ENCODE data around the gene TGIF1.

The TGIF1 gene

DNA sequence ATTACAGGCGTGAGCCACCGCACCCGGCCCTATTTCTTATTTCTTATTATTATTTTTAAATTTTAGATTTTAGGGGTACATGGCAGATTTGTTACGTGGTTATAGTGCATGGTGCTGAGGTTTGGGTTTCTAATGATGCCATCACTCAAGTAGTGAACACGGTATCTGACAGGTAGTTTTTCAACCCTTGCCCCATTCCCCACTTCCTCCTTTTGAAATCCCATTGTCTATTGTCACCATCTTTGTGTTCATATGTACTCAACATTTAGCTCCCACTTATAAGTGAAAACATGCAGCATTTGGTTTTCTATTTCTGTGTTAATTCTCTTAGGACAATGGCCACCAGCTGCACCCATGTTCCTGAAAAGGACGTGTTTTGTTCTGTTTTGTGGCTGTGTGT lies 39.5 kb downstream of the TGIF1 start:
- DNase-seq: no peak

DNA sequence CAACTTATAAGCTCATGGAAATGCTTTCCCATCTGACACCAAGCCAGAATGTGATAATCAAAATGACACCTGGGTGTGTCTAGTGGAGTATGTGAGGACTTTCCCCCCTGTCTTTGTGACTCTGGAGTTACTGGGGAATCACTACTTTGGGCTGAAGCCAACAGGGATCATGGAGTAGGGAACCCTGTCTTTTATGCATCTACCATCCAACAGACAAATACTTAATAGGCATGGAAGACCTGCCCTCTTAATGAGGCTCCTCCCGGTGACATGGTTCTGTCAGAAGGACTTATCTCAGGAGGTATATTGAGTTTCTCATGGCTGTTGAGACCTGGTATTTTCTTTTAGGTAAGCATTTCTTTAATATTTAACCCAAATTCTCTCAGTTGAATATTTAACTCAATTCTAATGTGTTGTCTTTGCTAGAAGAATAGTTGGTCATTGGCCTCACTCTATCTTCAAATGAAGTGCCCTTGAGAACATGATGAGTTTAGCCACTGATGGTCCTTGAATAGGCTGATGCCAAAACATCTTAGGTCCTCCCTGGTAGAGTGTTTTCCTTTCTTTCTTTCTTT lies 42.1 kb downstream of the TGIF1 start:
- DNase-seq: peak; percentile 77

- DNase-seq: peak; percentile 83
These were observed 42.7 kb downstream of the TGIF1 start for GRCh38 chr18:3492721-3493120.

- DNase-seq: no peak
These were observed 43.7 kb downstream of the TGIF1 start for GRCh38 chr18:3493501-3494244.

GRCh38 chr18:3494245-3494526 lies 44.2 kb downstream of the TGIF1 start:
- no peak for DNase-seq

DNA sequence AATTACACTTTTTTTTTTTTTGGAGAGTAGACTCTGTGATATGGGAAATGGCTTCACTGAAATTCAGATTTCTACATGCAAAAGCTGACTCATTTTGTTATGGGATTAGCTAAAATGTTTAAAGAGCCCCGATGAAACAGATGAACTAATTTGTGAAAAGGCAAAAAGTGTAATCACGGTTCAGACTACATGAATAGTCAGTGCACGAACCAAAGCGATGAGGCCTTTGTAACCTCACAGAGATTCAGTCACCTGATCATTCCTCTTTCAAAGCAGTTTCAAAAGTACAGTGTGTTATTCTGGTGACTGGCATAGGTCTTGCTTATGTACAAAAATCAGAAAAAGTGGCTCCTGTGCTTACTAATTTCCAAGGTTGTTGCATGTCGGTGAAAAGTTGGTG lies 44.6 kb downstream of the TGIF1 start:
- no peak for DNase-seq

GRCh38 chr18:3495691-3496430 lies 45.9 kb downstream of the TGIF1 start:
- DNase-seq: no peak

GRCh38 chr18:3498698-3499471 lies 48.9 kb downstream of the TGIF1 start:
- peak; percentile 25 for DNase-seq

DNA sequence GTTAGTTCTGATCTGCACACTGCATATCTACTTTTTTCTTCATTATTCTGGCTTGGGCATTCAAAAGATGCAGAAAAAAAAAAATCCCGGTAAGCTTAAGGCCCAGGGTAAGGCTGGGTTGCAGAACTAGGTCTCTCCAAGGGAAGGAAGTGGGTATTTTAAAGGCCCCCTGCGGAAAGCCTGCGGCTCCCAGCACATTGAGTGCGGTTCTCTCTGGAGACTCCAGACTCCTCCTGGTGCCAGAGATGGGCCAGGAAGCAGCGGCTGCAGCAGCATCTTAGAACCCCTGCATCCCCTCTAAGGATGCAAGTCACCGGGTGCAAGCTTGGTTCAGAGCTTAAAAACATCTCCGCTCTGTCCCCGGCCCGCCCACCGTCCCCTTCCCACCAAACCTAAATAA lies 49.5 kb downstream of the TGIF1 start:
- DNase-seq: peak; percentile 57

DNA sequence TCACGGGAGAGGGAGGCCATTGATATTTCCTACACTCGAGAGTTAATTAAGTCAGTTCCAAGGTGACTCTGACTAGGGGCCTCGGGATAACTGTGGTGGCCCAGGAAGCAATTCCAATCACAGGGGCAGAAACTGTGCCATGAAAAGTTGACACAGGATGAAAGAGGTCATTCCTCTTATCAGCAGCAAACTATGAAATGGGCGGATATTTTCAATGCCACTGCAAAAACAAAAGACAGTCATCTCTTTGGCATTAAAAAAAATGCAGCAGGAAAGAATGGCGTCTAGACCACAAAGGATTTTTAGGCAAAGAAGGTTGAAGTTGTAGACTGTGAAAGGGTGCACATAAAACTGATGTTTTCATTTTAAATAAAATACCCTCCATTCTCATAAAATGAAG lies 50.0 kb downstream of the TGIF1 start:
- DNase-seq: no peak

- DNase-seq: no peak
These were observed 52.7 kb downstream of the TGIF1 start for GRCh38 chr18:3502650-3503049.

GRCh38 chr18:3504637-3505036 lies 54.7 kb downstream of the TGIF1 start:
- DNase-seq: no peak

- DNase-seq: peak; percentile 97
These were observed 58.9 kb downstream of the TGIF1 start for GRCh38 chr18:3508576-3509549.
